HepG2 (cell line): ENCODE measurements around the gene SEZ6L. TPM values are rescaled to one million over a fixed set of nuclear protein-coding genes. Genes with fewer than 3 reads are reported as not detected.

Experiments used
- ATAC-seq: fragments of 200-7000 bp; cut with Tn5 transposase; 3 replicates; pipeline ENCODE4 v1.9.1; 2020; ENCODE audit warnings: mild to moderate bottlenecking, moderate library complexity
- BruUV-seq: library from RNA; stranded (reverse); fragments of 400-500 nt; replicated peaks from 2 replicates; lab custom pipeline; 2021; lab: Mats Ljungman, UMichigan
- CTCF ChIA-PET: fragments of 300-600 bp; formaldehyde crosslinking; extraction: SDS; loops from one replicate; lab custom pipeline; 2021; ENCODE audit warnings: low total read pairs, inconsistent platforms, low intra/inter-chr PET ratio; lab: Yijun Ruan, JAX
- POLR2A ChIA-PET: fragments of 350-600 bp; sonication (Branson Sonifier 250); formaldehyde crosslinking; loops from one replicate; lab custom pipeline; 2020; ENCODE audit warnings: antibody characterized with exemption, inconsistent platforms; lab: Yijun Ruan, JAX
- DNase-seq: peaks from one replicate; pipeline ENCODE4 v3.0.0-alpha.2; 2015; ENCODE audit warnings: low spot score
- FAIRE-seq: peaks from 3 replicates; lab custom pipeline; 2011; peaks lifted over from hg19 to GRCh38; lab: Jason Lieb, UNC
- H2AFZ ChIP-seq: one replicate; pipeline ENCODE4 v1.6.1; 2011; ENCODE audit warnings: low read length, inconsistent platforms
- H3K27ac ChIP-seq: fragments of 300-600 bp; 3 replicates; pipeline ENCODE4 v1.8.0; 2011; ENCODE audit warnings: mixed run types, mild to moderate bottlenecking, mixed read lengths, low read length, inconsistent platforms; ENCODE audit not compliant: insufficient read depth; ENCODE audit errors: extremely low read length
- H3K27me3 ChIP-seq, 2 experiments: fragments of 200-600 bp in 1 of 2; 2 replicates in 1 of 2; 3 replicates in 1 of 2; pipeline versions ENCODE4 v1.6.0 to v1.8.0; 2011; ENCODE audit warnings: low read length in 2 of 2, mild to moderate bottlenecking in 2 of 2, moderate library complexity in 2 of 2, inconsistent platforms in 1 of 2; ENCODE audit not compliant: insufficient read depth in 2 of 2, control insufficient read depth in 1 of 2
- H3K36me3 ChIP-seq, 2 experiments: fragments of 200-600 bp in 1 of 2; replicated peaks in 1 of 2; 2 replicates in 1 of 2; 3 replicates in 1 of 2; pipeline versions ENCODE4 v1.5.1 to v1.8.0; 2011; ENCODE audit warnings: low read length in 2 of 2, inconsistent platforms in 1 of 2; ENCODE audit not compliant: insufficient read depth in 2 of 2, control insufficient read depth in 1 of 2
- H3K4me1 ChIP-seq: 2 replicates; pipeline ENCODE4 v1.5.1; 2012; ENCODE audit warnings: low read length, inconsistent platforms; ENCODE audit not compliant: insufficient read depth
- H3K4me2 ChIP-seq: 2 replicates; pipeline ENCODE4 v1.6.0; 2011; ENCODE audit warnings: low read depth, low read length, inconsistent platforms
- H3K4me3 ChIP-seq, 3 experiments: fragments of 200-600 bp in 1 of 3; sonication (generic), shearing (Covaris generic) in 1 of 3; replicated peaks in 1 of 3; 2 replicates each; pipeline ENCODE4 v1.5.1; 2011 to 2016; ENCODE audit warnings: low read length in 3 of 3, inconsistent platforms in 2 of 3, low read depth in 2 of 3, mild to moderate bottlenecking in 2 of 3, control low read depth in 1 of 3, mixed read lengths in 1 of 3; ENCODE audit not compliant: insufficient read depth in 1 of 3
- H3K79me2 ChIP-seq: one replicate; pipeline ENCODE4 v1.6.1; 2011; ENCODE audit warnings: low read length, inconsistent platforms; ENCODE audit not compliant: insufficient read depth
- H3K9ac ChIP-seq: 2 replicates; pipeline ENCODE4 v1.6.0; 2011; ENCODE audit warnings: mild to moderate bottlenecking, low read depth, low read length, inconsistent platforms; ENCODE audit not compliant: insufficient read depth
- H3K9me3 ChIP-seq: 2 replicates; pipeline ENCODE4 v1.5.1; 2012; ENCODE audit warnings: mild to moderate bottlenecking, low read length
- H4K20me1 ChIP-seq: 2 replicates; pipeline ENCODE4 v1.6.0; 2011; ENCODE audit warnings: inconsistent platforms, mild to moderate bottlenecking, low read length, moderate library complexity; ENCODE audit not compliant: insufficient read depth
- CCDC6 ChIP-seq: sonication (generic); formaldehyde crosslinking; IDR thresholded peaks from 2 replicates; pipeline ENCODE4 v1.8.1; 2022; ENCODE audit warnings: mild to moderate bottlenecking, missing genetic modification reagents, moderate library complexity
- CHCHD3 ChIP-seq: sonication (generic); formaldehyde crosslinking; IDR thresholded peaks from 2 replicates; pipeline ENCODE4 v1.8.0; 2022; ENCODE audit warnings: mild to moderate bottlenecking, missing genetic modification reagents, moderate library complexity
- CREB1 ChIP-seq, 2 experiments: fragments of 450-650 bp in 1 of 2; IDR thresholded peaks; 2 replicates each; pipeline ENCODE4 v1.6.1; 2016 to 2017; ENCODE audit warnings: control low read depth in 1 of 2, mild to moderate bottlenecking in 1 of 2, missing compliant biosample characterization in 1 of 2, missing genetic modification characterization in 1 of 2
- EEA1 ChIP-seq: sonication (generic); formaldehyde crosslinking; IDR thresholded peaks from 2 replicates; pipeline ENCODE4 v1.5.1; 2020; ENCODE audit warnings: mild to moderate bottlenecking, missing genetic modification reagents, borderline replicate concordance
- EHMT2 ChIP-seq: fragments of 200-600 bp; sonication (generic); IDR thresholded peaks from 2 replicates; pipeline ENCODE4 v1.7.0; 2017; ENCODE audit warnings: antibody characterized with exemption, low read depth, low read length, borderline replicate concordance
- KAT7 ChIP-seq: IDR thresholded peaks from 2 replicates; pipeline ENCODE4 v1.6.1; 2018; ENCODE audit warnings: borderline replicate concordance, missing compliant biosample characterization
- ZNF230 ChIP-seq: sonication (generic); formaldehyde crosslinking; IDR thresholded peaks from 2 replicates; pipeline ENCODE4 v1.4.0; 2020; ENCODE audit warnings: mild to moderate bottlenecking, missing genetic modification reagents
- ZNF337 ChIP-seq: sonication (generic); formaldehyde crosslinking; IDR thresholded peaks from 2 replicates; pipeline ENCODE4 v1.5.1; 2020; ENCODE audit warnings: missing genetic modification reagents, low read depth, mild to moderate bottlenecking, borderline replicate concordance
- ZNF607 ChIP-seq: sonication (generic); formaldehyde crosslinking; IDR thresholded peaks from 2 replicates; pipeline ENCODE4 v1.5.1; 2020; ENCODE audit warnings: missing genetic modification reagents, mild to moderate bottlenecking, borderline replicate concordance
- WGBS: methylation state at CpG from one replicate; pipeline ENCODE4 v1.1.6; 2017; ENCODE audit warnings: low lambda C conversion rate; 5-methylcytosine and 5-hydroxymethylcytosine counted together
- in situ Hi-C: cut with HindIII; loops from 2 replicates; pipeline ENCODE4 v1.10.0; 2017; ENCODE audit warnings: low pct_unique_long_range_greater_than_20kb; ENCODE audit not compliant: extremely low pct_ligation_motif_present
- intact Hi-C: fragments of 100-400 bp; cut with micrococcal nuclease; formaldehyde crosslinking; loops from one replicate; pipeline ENCODE4 v1.10.0; 2022; ENCODE audit not compliant: unreplicated experiment
- polyA plus RNA-seq, 8 experiments: library from polyadenylated mRNA; depleted of rRNA in 3 of 8; stranded (reverse) in 7 of 8; unstranded in 1 of 8; fragments of >200 nt; fragmentation: Illumina TruSeq in 4 of 8; extraction: Trizol in 4 of 8; gene quantifications; 2 replicates each; pipeline versions ENCODE4 v1.2.1 to v1.2.3, GENCODE V29; 2011 to 2016; ENCODE audit warnings: low read depth in 4 of 8, missing spikeins in 1 of 8, mixed read lengths in 1 of 8; ENCODE audit not compliant: insufficient read depth in 1 of 8
- total RNA-seq, 5 experiments: library from RNA; depleted of rRNA; stranded (reverse); fragments of >200 nt; fragmentation: Illumina TruSeq; extraction: Trizol; gene quantifications; 2 replicates each; pipeline ENCODE4 v1.2.3, GENCODE V29; 2016; ENCODE audit warnings: low read depth in 1 of 5
- TF ChIP-seq, protein P1 (sequence below): sonication (generic); formaldehyde crosslinking; IDR thresholded peaks from 2 replicates; pipeline ENCODE4 v1.5.0; 2020; ENCODE audit warnings: mild to moderate bottlenecking, missing genetic modification reagents
- TF ChIP-seq, protein P2 (sequence below): sonication (generic); formaldehyde crosslinking; IDR thresholded peaks from 2 replicates; pipeline ENCODE4 v1.8.0; 2022; ENCODE audit warnings: mild to moderate bottlenecking, missing genetic modification reagents, moderate library complexity
- TF ChIP-seq, protein P3 (sequence below), 2 experiments: IDR thresholded peaks; 2 replicates each; pipeline ENCODE4 v1.6.1; 2011 to 2012; ENCODE audit warnings: low read length in 2 of 2, borderline replicate concordance in 1 of 2, low read depth in 1 of 2, mild to moderate bottlenecking in 1 of 2, moderate library complexity in 1 of 2
- TF ChIP-seq, protein P4 (sequence below): conservative IDR thresholded peaks from 2 replicates; pipeline ENCODE4 v1.6.1; 2018; ENCODE audit warnings: missing genetic modification reagents

The SEZ6L gene
- total and polyA plus RNA-seq, 2 of the 13 experiments (the other 11 are each of a cell fraction or from before 2014, with no cell fraction given), result not detected

DNA sequence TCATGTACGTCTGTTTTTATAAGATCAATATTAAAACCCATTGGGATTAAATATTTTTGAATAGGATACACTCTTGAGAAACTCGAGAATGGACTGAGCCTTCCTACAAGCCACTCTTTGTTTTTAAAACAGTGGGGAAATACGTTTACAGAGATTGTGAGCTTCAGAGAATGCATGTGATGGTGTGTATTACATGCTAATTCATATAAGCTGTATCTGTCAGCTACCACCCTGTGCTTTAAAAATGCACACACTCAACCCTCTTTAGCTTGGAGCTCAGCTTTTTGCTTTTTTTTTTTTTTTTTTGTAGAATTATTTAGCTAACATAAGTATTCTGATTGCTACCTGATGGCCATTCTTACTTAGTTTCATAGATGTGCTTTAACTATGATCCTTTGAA, 213.5 kb downstream of the SEZ6L start (continued):
- TF ChIP-seq, protein P1, sequence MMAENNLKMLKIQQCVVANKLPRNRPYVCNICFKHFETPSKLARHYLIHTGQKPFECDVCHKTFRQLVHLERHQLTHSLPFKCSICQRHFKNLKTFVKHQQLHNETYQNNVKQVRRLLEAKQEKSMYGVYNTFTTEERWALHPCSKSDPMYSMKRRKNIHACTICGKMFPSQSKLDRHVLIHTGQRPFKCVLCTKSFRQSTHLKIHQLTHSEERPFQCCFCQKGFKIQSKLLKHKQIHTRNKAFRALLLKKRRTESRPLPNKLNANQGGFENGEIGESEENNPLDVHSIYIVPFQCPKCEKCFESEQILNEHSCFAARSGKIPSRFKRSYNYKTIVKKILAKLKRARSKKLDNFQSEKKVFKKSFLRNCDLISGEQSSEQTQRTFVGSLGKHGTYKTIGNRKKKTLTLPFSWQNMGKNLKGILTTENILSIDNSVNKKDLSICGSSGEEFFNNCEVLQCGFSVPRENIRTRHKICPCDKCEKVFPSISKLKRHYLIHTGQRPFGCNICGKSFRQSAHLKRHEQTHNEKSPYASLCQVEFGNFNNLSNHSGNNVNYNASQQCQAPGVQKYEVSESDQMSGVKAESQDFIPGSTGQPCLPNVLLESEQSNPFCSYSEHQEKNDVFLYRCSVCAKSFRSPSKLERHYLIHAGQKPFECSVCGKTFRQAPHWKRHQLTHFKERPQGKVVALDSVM (CRISPR knock-in tag), result no peak
- TF ChIP-seq CREB1 (IDR thresholded peaks at IDR 0.05), result no peak
- TF ChIP-seq CREB1 (CRISPR knock-in tag; IDR thresholded peaks at IDR 0.05), result no peak

DNA sequence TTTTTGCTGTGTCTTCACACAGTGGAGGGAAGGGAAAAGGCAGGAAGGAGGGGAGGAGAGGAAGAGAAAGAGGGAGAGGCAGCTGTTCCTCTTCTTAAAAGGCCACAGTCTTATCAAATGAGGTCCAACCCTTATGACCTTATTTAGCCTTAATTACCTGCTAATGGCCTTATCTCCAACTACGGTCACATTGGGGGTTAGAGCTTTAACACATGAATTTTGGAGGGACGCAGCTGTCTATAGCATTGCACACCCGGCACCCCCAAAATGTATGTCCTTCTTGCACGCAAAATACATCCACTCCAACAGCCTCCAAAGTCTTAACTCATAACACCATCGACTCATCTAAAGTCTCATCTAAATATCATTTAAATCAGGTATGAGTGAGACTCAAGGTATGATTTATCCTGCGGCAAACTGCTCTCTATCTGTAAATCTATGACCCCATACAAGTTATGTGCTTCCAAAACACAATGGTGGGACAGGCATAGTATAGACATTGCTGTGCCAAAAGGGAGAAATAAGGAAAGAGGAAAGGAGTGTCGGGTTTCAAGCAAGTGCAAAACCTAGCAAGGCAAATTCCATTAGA, 214.8 kb downstream of the SEZ6L start:
- intact Hi-C loops, result no loop called here
- BruUV-seq, result no TSS peak
- POLR2A ChIA-PET, result no interaction called here
- CTCF ChIA-PET, result no interaction called here
- FAIRE-seq (no peak), DNase-seq (no peak), ATAC-seq (no peak)
- in situ Hi-C loops, result no loop called here
- Histone ChIP-seq H3K9ac (no peak overlapping the region), H3K4me2 (no peak overlapping the region), H3K79me2 (no peaks in the 10 kb centered on the region), H3K4me3 (no peak overlapping the region), H3K27ac (no peak overlapping the region), H3K9me3 (no peaks in the 10 kb centered on the region), H3K36me3 (no peaks in the 10 kb centered on the region), H4K20me1 (no peaks in the 10 kb centered on the region), H2AFZ (no peak overlapping the region), H3K27me3 (peaks cover 0 to 30% of the 10 kb centered on the region in 2 experiments; a peak in 2 of 5 replicates), H3K4me1 (no peaks in the 10 kb centered on the region)
- 6% methylated on average over 6 of the region's 7 CpGs for WGBS
- no peak for TF ChIP-seq ZNF337 (CRISPR knock-in tag)
- no peak for TF ChIP-seq CHCHD3 (CRISPR knock-in tag)
- TF ChIP-seq, protein P2, sequence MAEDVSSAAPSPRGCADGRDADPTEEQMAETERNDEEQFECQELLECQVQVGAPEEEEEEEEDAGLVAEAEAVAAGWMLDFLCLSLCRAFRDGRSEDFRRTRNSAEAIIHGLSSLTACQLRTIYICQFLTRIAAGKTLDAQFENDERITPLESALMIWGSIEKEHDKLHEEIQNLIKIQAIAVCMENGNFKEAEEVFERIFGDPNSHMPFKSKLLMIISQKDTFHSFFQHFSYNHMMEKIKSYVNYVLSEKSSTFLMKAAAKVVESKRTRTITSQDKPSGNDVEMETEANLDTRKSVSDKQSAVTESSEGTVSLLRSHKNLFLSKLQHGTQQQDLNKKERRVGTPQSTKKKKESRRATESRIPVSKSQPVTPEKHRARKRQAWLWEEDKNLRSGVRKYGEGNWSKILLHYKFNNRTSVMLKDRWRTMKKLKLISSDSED (CRISPR knock-in tag), result no peak
- TF ChIP-seq, protein P3, sequence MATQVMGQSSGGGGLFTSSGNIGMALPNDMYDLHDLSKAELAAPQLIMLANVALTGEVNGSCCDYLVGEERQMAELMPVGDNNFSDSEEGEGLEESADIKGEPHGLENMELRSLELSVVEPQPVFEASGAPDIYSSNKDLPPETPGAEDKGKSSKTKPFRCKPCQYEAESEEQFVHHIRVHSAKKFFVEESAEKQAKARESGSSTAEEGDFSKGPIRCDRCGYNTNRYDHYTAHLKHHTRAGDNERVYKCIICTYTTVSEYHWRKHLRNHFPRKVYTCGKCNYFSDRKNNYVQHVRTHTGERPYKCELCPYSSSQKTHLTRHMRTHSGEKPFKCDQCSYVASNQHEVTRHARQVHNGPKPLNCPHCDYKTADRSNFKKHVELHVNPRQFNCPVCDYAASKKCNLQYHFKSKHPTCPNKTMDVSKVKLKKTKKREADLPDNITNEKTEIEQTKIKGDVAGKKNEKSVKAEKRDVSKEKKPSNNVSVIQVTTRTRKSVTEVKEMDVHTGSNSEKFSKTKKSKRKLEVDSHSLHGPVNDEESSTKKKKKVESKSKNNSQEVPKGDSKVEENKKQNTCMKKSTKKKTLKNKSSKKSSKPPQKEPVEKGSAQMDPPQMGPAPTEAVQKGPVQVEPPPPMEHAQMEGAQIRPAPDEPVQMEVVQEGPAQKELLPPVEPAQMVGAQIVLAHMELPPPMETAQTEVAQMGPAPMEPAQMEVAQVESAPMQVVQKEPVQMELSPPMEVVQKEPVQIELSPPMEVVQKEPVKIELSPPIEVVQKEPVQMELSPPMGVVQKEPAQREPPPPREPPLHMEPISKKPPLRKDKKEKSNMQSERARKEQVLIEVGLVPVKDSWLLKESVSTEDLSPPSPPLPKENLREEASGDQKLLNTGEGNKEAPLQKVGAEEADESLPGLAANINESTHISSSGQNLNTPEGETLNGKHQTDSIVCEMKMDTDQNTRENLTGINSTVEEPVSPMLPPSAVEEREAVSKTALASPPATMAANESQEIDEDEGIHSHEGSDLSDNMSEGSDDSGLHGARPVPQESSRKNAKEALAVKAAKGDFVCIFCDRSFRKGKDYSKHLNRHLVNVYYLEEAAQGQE (IDR thresholded peaks at IDR 0.05; ENCODE audit: borderline replicate concordance in 1 of 2, low read depth in 1 of 2, low read length in 2 of 2), result no peak
- TF ChIP-seq KAT7 (CRISPR knock-in tag), result no peak
- no peak for TF ChIP-seq ZNF230 (CRISPR knock-in tag)
- no peak for TF ChIP-seq EEA1 (CRISPR knock-in tag)
- no peak for TF ChIP-seq EHMT2
- no peak for TF ChIP-seq CCDC6 (CRISPR knock-in tag)
- TF ChIP-seq, protein P4, sequence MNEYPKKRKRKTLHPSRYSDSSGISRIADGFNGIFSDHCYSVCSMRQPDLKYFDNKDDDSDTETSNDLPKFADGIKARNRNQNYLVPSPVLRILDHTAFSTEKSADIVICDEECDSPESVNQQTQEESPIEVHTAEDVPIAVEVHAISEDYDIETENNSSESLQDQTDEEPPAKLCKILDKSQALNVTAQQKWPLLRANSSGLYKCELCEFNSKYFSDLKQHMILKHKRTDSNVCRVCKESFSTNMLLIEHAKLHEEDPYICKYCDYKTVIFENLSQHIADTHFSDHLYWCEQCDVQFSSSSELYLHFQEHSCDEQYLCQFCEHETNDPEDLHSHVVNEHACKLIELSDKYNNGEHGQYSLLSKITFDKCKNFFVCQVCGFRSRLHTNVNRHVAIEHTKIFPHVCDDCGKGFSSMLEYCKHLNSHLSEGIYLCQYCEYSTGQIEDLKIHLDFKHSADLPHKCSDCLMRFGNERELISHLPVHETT (CRISPR knock-in tag), result no peak
- no peak for TF ChIP-seq ZNF607 (CRISPR knock-in tag)
